Trophoblast cell (in vitro differentiated cells and primary cell): ENCODE results near the gene EYS.

Source experiments
- DNase-seq, 2 donors: peaks; one replicate each; pipeline ENCODE4 v3.0.0-alpha.2; 2016
- H2AFZ ChIP-seq: 2 replicates; pipeline ENCODE4 v1.6.1; 2013; ENCODE audit warnings: low read length, moderate library complexity, mild to moderate bottlenecking; ENCODE audit not compliant: insufficient read depth, poor library complexity
- H2AK5ac ChIP-seq: 2 replicates; pipeline ENCODE4 v1.6.1; 2013; ENCODE audit warnings: mild to moderate bottlenecking, low read length
- H2BK120ac ChIP-seq: 2 replicates; pipeline ENCODE4 v1.6.1; 2013; ENCODE audit warnings: low read length, mild to moderate bottlenecking, moderate library complexity; ENCODE audit not compliant: insufficient read depth, poor library complexity
- H2BK12ac ChIP-seq: 2 replicates; pipeline ENCODE4 v1.6.1; 2013; ENCODE audit warnings: mild to moderate bottlenecking, low read length, moderate library complexity
- H2BK5ac ChIP-seq: 2 replicates; pipeline ENCODE4 v1.6.1; 2013; ENCODE audit warnings: low read length, low read depth, moderate library complexity, mild to moderate bottlenecking; ENCODE audit not compliant: poor library complexity
- H3K14ac ChIP-seq: 2 replicates; pipeline ENCODE4 v1.6.1; 2013; ENCODE audit warnings: mild to moderate bottlenecking, low read length
- H3K18ac ChIP-seq: 2 replicates; pipeline ENCODE4 v1.6.1; 2013; ENCODE audit warnings: mild to moderate bottlenecking, low read length
- H3K23ac ChIP-seq: 2 replicates; pipeline ENCODE4 v1.6.1; 2013; ENCODE audit warnings: low read length
- H3K27ac ChIP-seq: 2 replicates; pipeline ENCODE4 v1.5.1; 2013; ENCODE audit warnings: low read depth, mild to moderate bottlenecking, inconsistent platforms, low read length, moderate library complexity
- H3K27me3 ChIP-seq: 2 replicates; pipeline ENCODE4 v1.6.1; 2013; ENCODE audit warnings: inconsistent platforms, mild to moderate bottlenecking, low read length, moderate library complexity; ENCODE audit not compliant: insufficient read depth
- H3K36me3 ChIP-seq, 2 experiments: 1 replicate in 1 of 2; 2 replicates in 1 of 2; pipeline ENCODE4 v1.6.1; 2013; ENCODE audit warnings: low read length in 2 of 2, mild to moderate bottlenecking in 2 of 2, moderate library complexity in 1 of 2; ENCODE audit not compliant: insufficient read depth in 2 of 2, control insufficient read depth in 1 of 2
- H3K4ac ChIP-seq: 2 replicates; pipeline ENCODE4 v1.6.1; 2013; ENCODE audit warnings: low read depth, mild to moderate bottlenecking, low read length, moderate library complexity
- H3K4me1 ChIP-seq, 2 experiments: 1 replicate in 1 of 2; 2 replicates in 1 of 2; pipeline ENCODE4 v1.6.1; 2013; ENCODE audit warnings: low read length in 2 of 2, mild to moderate bottlenecking in 2 of 2, moderate library complexity in 1 of 2; ENCODE audit not compliant: insufficient read depth in 2 of 2, control insufficient read depth in 1 of 2
- H3K4me2 ChIP-seq: 2 replicates; pipeline ENCODE4 v1.6.1; 2013; ENCODE audit warnings: inconsistent platforms, mild to moderate bottlenecking, low read length, moderate library complexity
- H3K4me3 ChIP-seq: 2 replicates; pipeline ENCODE4 v1.5.1; 2013; ENCODE audit warnings: mild to moderate bottlenecking, low read depth, low read length, inconsistent platforms
- H3K79me1 ChIP-seq: one replicate; pipeline ENCODE4 v1.6.1; 2013; ENCODE audit warnings: low read length
- H3K79me2 ChIP-seq: 2 replicates; pipeline ENCODE4 v1.6.1; 2013; ENCODE audit warnings: low read length, mild to moderate bottlenecking; ENCODE audit not compliant: control insufficient read depth, insufficient read depth, poor library complexity
- H3K9ac ChIP-seq: 2 replicates; pipeline ENCODE4 v1.6.1; 2013; ENCODE audit warnings: mild to moderate bottlenecking, low read length
- H3K9me3 ChIP-seq: 2 replicates; pipeline ENCODE4 v1.6.1; 2013; ENCODE audit warnings: low read depth, mild to moderate bottlenecking, control low read depth, inconsistent platforms, low read length; ENCODE audit not compliant: insufficient read depth
- H4K12ac ChIP-seq: 2 replicates; pipeline ENCODE4 v1.6.1; 2013; ENCODE audit warnings: low read depth, mild to moderate bottlenecking, low read length, moderate library complexity
- H4K8ac ChIP-seq: 2 replicates; pipeline ENCODE4 v1.6.1; 2013; ENCODE audit warnings: low read depth, mild to moderate bottlenecking, low read length, moderate library complexity
- H4K91ac ChIP-seq: one replicate; pipeline ENCODE4 v1.6.1; 2013; ENCODE audit warnings: low read depth, mild to moderate bottlenecking, low read length, moderate library complexity
- WGBS: extraction: QIAGEN DNeasy Blood & Tissue Kit; methylation state at CpG from one replicate; pipeline ENCODE4 v1.1.7; 2013; ENCODE audit warnings: missing lambda C conversion rate; ENCODE audit not compliant: insufficient read length, insufficient coverage; ENCODE audit errors: extremely low coverage; 5-methylcytosine and 5-hydroxymethylcytosine counted together

Gene EYS

DNA sequence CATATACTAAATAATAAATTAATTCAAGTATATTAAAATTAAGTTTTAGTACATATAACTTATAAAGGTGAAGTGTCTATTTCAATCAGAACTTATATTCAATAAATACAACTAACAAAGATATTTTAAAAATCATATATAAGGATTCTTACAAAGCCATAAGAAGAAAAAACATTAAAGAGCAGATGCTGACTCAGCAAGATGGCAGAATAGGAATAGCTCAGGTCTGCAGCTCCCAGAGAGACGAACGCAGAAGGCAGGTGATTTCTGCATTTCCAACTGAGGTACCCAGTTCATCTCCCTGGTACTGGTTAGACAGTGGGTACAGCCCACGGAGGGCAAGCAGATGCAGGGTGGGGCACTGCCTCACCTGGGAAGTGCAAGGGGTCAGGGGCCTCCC is 811.1 kb downstream of the EYS start:
- Histone ChIP-seq H3K14ac (no peak overlapping the region), H3K27me3 (no peaks in the 10 kb centered on the region), H2BK120ac (no peak overlapping the region), H2AK5ac (no peak overlapping the region), H2BK5ac (no peak overlapping the region), H2BK12ac (no peak overlapping the region), H3K27ac (no peak overlapping the region), H3K18ac (no peak overlapping the region), H3K4me1 (no peaks in the 10 kb centered on the region), H3K23ac (no peak overlapping the region), H3K36me3 (no peaks in the 10 kb centered on the region), H4K91ac (no peak overlapping the region), H3K9me3 (no peaks in the 10 kb centered on the region), H3K79me1 (no peaks in the 10 kb centered on the region), H4K8ac (no peak overlapping the region), H3K4me3 (no peak overlapping the region), H3K4me2 (no peak overlapping the region), H4K12ac (no peak overlapping the region), H2AFZ (no peak overlapping the region), H3K79me2 (no peaks in the 10 kb centered on the region), H3K4ac (no peak overlapping the region), H3K9ac (no peak overlapping the region)
- DNase-seq = no peak
- WGBS = no CpG with 5 or more reads among the region's 3 CpGs

DNA sequence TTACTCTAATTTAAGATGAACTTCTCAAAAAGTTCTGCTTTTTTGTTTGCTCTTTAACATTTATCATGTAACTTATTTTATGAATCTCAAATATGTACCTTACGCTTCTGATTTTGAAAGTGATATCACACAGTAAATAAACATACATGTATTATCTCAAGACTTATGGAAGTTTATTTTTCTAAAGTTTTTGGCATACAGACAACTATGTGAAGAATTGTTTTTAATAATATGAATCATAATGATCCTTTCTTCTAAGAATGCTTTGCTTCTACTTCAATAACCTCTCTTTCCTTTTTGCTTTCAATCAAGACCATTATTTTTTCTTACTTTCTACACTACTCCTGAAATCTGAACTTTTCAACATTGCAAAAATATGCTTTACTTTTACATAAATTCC is 816.4 kb downstream of the EYS start:
- no peak overlapping the region for H3K9ac ChIP-seq
- H3K4me2 ChIP-seq = no peak overlapping the region
- no peak overlapping the region for H4K91ac ChIP-seq
- H3K4me1 ChIP-seq = no peaks in the 10 kb centered on the region
- no peaks in the 10 kb centered on the region for H3K9me3 ChIP-seq
- H3K4me3 ChIP-seq = no peak overlapping the region
- no peak overlapping the region for H2BK12ac ChIP-seq
- no peak overlapping the region for H3K18ac ChIP-seq
- no peak overlapping the region for H3K23ac ChIP-seq
- no peak for DNase-seq
- H3K79me1 ChIP-seq = no peaks in the 10 kb centered on the region
- no peak overlapping the region for H4K12ac ChIP-seq
- no peaks in the 10 kb centered on the region for H3K36me3 ChIP-seq
- H2BK5ac ChIP-seq = no peak overlapping the region
- WGBS = no CpG with 5 or more reads among the region's 1 CpG
- H3K27me3 ChIP-seq = no peaks in the 10 kb centered on the region
- no peak overlapping the region for H2AFZ ChIP-seq
- H3K4ac ChIP-seq = no peak overlapping the region
- H2AK5ac ChIP-seq = no peak overlapping the region
- H3K27ac ChIP-seq = no peak overlapping the region
- no peak overlapping the region for H4K8ac ChIP-seq
- H3K79me2 ChIP-seq = no peaks in the 10 kb centered on the region
- no peak overlapping the region for H3K14ac ChIP-seq
- no peak overlapping the region for H2BK120ac ChIP-seq

DNA sequence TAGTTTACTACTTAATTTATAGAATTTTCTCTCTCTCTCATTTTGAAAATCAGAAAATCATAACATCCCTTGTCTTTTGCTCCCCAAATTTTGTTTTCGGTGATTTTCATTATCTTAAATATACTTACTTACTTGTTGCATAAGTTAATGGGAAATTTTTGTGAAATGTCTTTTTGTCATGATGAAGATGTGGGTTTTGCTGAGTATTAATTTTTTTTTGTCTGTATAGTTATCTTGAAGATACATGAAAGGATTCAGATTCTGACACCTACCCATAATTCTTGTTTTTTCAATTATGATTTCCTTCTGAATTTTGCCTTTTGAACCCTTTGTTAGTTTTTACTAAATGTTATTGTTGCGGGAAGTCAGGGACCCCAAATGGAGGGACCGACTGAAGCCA is 817.9 kb downstream of the EYS start:
- Histone ChIP-seq H4K8ac (no peak overlapping the region), H3K27ac (no peak overlapping the region), H3K4me3 (no peak overlapping the region), H2AK5ac (no peak overlapping the region), H3K79me2 (no peaks in the 10 kb centered on the region), H2BK5ac (no peak overlapping the region), H2AFZ (no peak overlapping the region), H3K79me1 (no peaks in the 10 kb centered on the region), H2BK120ac (no peak overlapping the region), H3K18ac (no peak overlapping the region), H4K12ac (no peak overlapping the region), H3K14ac (no peak overlapping the region), H3K27me3 (no peaks in the 10 kb centered on the region), H3K4me2 (no peak overlapping the region), H3K23ac (no peak overlapping the region), H3K4me1 (no peaks in the 10 kb centered on the region), H2BK12ac (no peak overlapping the region), H4K91ac (no peak overlapping the region), H3K4ac (no peak overlapping the region), H3K9me3 (no peaks in the 10 kb centered on the region), H3K9ac (no peak overlapping the region), H3K36me3 (no peaks in the 10 kb centered on the region)
- DNase-seq = no peak
- WGBS = no CpG with 5 or more reads among the region's 3 CpGs

DNA sequence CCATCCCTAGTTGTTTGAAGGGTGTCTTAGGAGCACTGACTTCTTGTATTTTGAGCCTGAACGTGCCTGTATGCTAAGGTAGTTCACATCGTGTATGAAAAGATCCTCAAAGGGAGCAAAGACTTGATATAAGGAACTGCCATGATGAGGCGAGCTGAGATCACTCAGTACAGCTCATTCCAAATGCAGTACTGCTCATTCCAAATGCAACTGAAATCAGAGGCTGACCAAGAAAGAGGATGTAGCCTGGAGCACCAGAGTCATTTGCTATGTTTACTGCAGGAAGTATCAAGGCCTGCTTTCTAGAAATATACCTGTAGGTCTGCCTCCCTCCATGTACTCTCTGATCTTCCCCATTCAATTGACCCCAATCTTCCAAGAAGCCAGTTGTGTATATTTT is 832.2 kb downstream of the EYS start:
- Histone ChIP-seq H2AK5ac (no peak overlapping the region), H3K14ac (no peak overlapping the region), H3K27ac (no peak overlapping the region), H4K12ac (no peak overlapping the region), H3K79me2 (no peaks in the 10 kb centered on the region), H3K4me1 (no peaks in the 10 kb centered on the region), H3K4ac (no peak overlapping the region), H3K18ac (no peak overlapping the region), H2AFZ (no peak overlapping the region), H2BK5ac (no peak overlapping the region), H2BK120ac (no peak overlapping the region), H3K9ac (no peak overlapping the region), H3K27me3 (no peaks in the 10 kb centered on the region), H3K4me3 (no peak overlapping the region), H4K8ac (no peak overlapping the region), H4K91ac (no peak overlapping the region), H3K79me1 (no peaks in the 10 kb centered on the region), H3K4me2 (no peak overlapping the region), H3K36me3 (no peaks in the 10 kb centered on the region), H3K23ac (no peak overlapping the region), H2BK12ac (no peak overlapping the region), H3K9me3 (no peaks in the 10 kb centered on the region)
- DNase-seq = no peak
- WGBS = no CpG with 5 or more reads among the region's 3 CpGs

DNA sequence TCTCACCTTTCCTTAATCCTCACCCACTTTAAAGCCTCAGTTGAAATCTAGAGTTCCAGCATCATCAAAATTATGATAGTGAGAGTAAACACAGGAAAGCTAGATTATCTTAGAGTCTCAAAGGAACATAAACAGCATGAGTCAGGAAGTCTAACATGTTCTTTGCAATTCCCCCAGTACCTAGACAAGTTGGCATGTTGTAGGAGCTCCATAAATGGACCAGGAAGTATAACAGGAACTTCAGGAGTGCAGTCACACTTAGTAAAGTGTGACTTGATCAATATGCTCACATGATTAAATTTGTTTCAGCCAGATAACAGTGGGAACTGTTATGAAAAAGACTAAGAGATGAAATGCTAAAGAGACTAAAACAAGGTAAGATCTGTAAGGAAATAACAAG is 834.4 kb downstream of the EYS start:
- Histone ChIP-seq H3K9me3 (no peaks in the 10 kb centered on the region), H4K8ac (no peak overlapping the region), H3K23ac (no peak overlapping the region), H3K9ac (no peak overlapping the region), H3K36me3 (no peaks in the 10 kb centered on the region), H3K79me2 (no peaks in the 10 kb centered on the region), H3K4me1 (no peaks in the 10 kb centered on the region), H3K79me1 (no peaks in the 10 kb centered on the region), H4K12ac (no peak overlapping the region), H2AFZ (no peak overlapping the region), H3K4me3 (no peak overlapping the region), H4K91ac (no peak overlapping the region), H2AK5ac (no peak overlapping the region), H3K27me3 (no peaks in the 10 kb centered on the region), H3K4ac (no peak overlapping the region), H3K4me2 (no peak overlapping the region), H2BK120ac (no peak overlapping the region), H3K14ac (no peak overlapping the region), H3K18ac (no peak overlapping the region), H2BK5ac (no peak overlapping the region), H2BK12ac (no peak overlapping the region), H3K27ac (no peak overlapping the region)
- no peak for DNase-seq
